Measurements from ENCODE around the gene FGFR3. TPM values are rescaled to one million over a fixed set of nuclear protein-coding genes. Genes with fewer than 3 reads are reported as not detected.

Gene FGFR3
- total RNA-seq, 1 donor from 2014 or later, result 34.2 TPM

DNA sequence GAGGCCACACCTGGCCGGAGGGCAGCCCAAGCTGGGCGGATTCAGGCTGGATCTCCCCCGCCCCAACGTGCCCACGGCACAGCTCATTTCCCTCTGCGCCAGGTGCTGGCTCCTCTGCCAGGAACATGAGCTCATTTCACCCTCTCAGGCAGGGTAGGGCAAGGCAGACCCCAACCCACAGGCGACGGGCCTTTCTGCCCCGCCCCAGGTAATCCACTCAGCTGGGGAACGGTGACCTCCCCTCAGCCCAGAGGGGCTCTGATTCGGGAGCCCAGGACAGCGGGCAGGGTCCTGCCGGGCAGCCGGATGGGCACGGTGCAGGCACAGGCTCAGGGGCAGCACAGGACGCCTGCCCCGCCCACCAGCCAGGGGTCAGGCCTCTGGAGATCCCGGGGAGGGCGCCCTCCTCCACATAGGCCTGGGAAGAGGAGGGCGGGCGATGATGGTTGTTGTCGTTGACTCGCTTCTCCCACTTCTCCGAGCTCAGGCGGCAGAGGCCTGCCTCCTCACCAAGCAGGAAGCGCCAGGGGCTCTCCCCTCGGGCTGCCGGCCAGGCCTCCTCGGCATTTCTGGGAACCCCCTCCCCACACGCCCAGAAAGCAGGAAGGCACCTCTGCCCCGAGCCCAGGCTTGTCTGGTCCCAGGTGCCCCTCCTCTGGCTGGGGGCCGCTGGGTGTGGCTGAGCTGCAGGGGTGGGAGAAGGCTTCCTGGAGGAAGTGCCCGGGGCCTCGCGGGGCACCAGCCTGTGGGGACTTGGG, 40.6 kb upstream of the FGFR3 start:
- Histone ChIP-seq H3K36me3 (no peaks in the 10 kb centered on the region), H3K27ac (peak overlapping the region; percentile 62), H3K27me3 (ENCODE audit: low read depth) (peaks cover 3% of the 10 kb centered on the region), H3K4me1 (peaks cover 27% of the 10 kb centered on the region), H3K9me3 (no peaks in the 10 kb centered on the region), H3K4me3 (peak overlapping the region; percentile 32)
- peak; percentile 75 for DNase-seq
- TF ChIP-seq, protein P1, sequence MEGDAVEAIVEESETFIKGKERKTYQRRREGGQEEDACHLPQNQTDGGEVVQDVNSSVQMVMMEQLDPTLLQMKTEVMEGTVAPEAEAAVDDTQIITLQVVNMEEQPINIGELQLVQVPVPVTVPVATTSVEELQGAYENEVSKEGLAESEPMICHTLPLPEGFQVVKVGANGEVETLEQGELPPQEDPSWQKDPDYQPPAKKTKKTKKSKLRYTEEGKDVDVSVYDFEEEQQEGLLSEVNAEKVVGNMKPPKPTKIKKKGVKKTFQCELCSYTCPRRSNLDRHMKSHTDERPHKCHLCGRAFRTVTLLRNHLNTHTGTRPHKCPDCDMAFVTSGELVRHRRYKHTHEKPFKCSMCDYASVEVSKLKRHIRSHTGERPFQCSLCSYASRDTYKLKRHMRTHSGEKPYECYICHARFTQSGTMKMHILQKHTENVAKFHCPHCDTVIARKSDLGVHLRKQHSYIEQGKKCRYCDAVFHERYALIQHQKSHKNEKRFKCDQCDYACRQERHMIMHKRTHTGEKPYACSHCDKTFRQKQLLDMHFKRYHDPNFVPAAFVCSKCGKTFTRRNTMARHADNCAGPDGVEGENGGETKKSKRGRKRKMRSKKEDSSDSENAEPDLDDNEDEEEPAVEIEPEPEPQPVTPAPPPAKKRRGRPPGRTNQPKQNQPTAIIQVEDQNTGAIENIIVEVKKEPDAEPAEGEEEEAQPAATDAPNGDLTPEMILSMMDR (IDR thresholded peaks at IDR 0.05), result no peak
- ATAC-seq, result peak; percentile 50 to 67
- intact Hi-C loops (cut with DNase I), result no loop called here

DNA sequence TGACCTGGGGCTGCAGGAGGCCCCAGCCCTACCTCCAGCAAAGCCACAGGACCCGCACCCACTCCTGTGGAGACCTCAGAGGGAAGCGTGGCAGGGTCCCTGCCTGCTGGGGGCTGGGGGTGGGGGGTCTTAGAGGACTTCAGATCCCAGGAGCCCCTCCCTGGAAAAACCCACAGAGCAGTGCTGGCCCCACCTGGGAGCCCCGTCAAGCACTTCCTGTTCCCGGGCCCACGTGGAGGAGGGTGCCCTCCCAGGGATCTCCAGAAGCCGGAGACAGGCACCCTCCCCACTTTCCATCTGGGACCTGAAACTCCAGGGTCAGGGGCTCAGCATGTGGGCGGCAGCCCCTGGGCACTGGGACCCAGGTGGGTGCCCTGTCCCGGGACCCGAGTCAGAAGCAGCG, 39.8 kb upstream of the FGFR3 start:
- Histone ChIP-seq H3K27ac (peak overlapping the region; percentile 62), H3K4me3 (no peak overlapping the region), H3K4me1 (peaks cover 26% of the 10 kb centered on the region), H3K36me3 (no peaks in the 10 kb centered on the region), H3K9me3 (no peaks in the 10 kb centered on the region), H3K27me3 (ENCODE audit: low read depth) (peaks cover 1% of the 10 kb centered on the region)
- DNase-seq, result no peak
- no peak for ATAC-seq
- intact Hi-C loops (cut with DNase I), result no loop called here
- TF ChIP-seq, protein P1 (IDR thresholded peaks at IDR 0.05), result no peak

DNA sequence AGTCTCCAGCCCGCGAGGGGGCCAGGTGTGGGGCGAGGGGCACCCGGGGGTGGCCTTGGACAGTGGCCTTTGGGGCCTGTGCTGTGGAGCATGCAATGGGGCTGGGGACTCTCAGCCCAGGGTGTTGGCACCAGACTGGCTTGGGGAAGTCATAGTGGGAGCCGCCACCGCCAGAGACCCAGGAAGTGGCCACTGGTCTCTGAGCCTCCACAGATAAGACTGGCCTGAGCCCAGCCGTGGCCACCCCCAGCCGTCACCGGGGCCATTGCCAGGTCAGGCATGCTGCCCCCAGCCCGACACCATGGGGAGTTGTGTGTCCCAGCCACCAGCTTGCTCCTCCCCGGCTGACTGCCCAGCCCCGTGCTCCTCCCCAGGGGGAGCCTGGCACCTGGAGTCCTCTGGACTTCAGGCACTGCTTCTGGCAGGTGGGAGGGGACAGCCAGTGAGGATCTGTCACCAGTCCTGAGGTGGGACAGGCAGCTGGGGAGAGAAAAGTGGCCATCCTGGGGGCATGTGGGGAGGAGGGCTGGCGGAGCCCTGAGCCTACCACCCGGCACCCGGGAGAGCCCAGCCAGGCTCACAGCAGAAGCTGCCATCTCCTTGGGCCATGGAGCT, 39.3 kb upstream of the FGFR3 start:
- Histone ChIP-seq H3K4me1 (peaks cover 21% of the 10 kb centered on the region), H3K9me3 (no peaks in the 10 kb centered on the region), H3K27ac (no peak overlapping the region), H3K36me3 (no peaks in the 10 kb centered on the region), H3K27me3 (ENCODE audit: low read depth) (no peaks in the 10 kb centered on the region), H3K4me3 (no peak overlapping the region)
- no peak for DNase-seq
- intact Hi-C loops (cut with DNase I), result no loop called here
- TF ChIP-seq, protein P1 (IDR thresholded peaks at IDR 0.05), result no peak
- no peak for ATAC-seq

DNA sequence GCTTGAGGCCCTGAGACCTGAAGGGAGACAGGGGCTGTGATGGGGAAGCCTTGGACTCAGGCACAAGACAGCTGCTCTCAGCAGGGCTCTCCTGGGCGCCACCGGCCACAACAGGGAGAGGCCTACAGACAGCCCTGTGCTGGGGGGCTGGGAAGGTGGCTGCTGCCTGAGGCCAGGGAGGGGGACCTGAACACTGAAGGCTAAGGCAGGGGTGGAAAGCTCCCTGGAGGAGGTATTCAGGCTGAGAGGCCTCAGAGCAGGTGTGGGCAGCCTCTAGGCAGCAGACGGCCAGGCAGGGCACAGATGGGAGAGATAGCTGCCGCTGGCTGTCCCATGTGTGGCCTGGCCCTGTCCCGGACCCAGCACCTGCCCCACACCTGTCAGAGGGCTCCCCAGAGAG, 38.8 kb upstream of the FGFR3 start:
- intact Hi-C loops (cut with DNase I), result no loop called here
- Histone ChIP-seq H3K36me3 (no peaks in the 10 kb centered on the region), H3K9me3 (no peaks in the 10 kb centered on the region), H3K4me1 (peaks cover 21% of the 10 kb centered on the region), H3K27me3 (ENCODE audit: low read depth) (no peaks in the 10 kb centered on the region), H3K4me3 (no peak overlapping the region), H3K27ac (no peak overlapping the region)
- DNase-seq (no peak), ATAC-seq (no peak)
- TF ChIP-seq, protein P1 (IDR thresholded peaks at IDR 0.05), result no peak

DNA sequence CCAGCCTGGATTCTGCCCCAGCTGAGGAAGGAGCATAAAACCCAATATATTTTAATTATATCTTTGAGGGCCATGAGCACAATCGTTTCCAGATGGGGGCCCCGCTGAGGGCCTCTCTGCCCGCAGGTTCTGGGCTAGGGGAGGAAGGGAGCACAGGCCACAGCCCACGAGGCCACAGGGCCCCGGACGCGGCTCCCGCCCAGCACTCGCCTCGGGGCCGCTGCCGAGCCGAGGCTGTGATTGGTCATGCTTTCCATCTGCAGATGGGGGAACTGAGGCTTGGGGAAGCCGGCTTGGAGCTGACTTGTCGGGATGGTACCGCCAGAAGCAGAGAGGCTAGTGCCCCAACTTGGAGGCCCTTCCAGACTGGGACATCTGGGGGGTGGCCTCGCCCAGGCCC, 37.8 kb upstream of the FGFR3 start:
- no peak for ATAC-seq
- H3K36me3 ChIP-seq, result no peaks in the 10 kb centered on the region
- no peak overlapping the region for H3K27ac ChIP-seq
- H3K9me3 ChIP-seq, result no peaks in the 10 kb centered on the region
- intact Hi-C loops (cut with DNase I), result no loop called here
- TF ChIP-seq, protein P1 (IDR thresholded peaks at IDR 0.05), result no peak
- no peaks in the 10 kb centered on the region for H3K27me3 ChIP-seq (ENCODE audit: low read depth)
- no peak for DNase-seq
- peaks cover 27% of the 10 kb centered on the region for H3K4me1 ChIP-seq
- H3K4me3 ChIP-seq, result no peak overlapping the region

Measured in lower lobe of right lung (tissue), 2 donors.